PC-3 (cell line): ENCODE results near the gene DLX5. TPM values are rescaled to one million over a fixed set of nuclear protein-coding genes. Genes with fewer than 3 reads are reported as not detected.

Experiments
- ATAC-seq: fragments of 200-7000 bp; cut with Tn5 transposase; 2 replicates; pipeline ENCODE4 v1.9.1; 2020; ENCODE audit warnings: mild to moderate bottlenecking, moderate library complexity
- BruUV-seq: library from RNA; stranded (reverse); fragments of 400-500 nt; replicated peaks from 2 replicates; lab custom pipeline; 2021; lab: Mats Ljungman, UMichigan
- CTCF ChIA-PET: fragments of 300-600 bp; sonication (Branson Sonifier 250); formaldehyde crosslinking; loops from one replicate; lab custom pipeline; 2022; ENCODE audit warnings: antibody characterized with exemption; lab: Charles Lee
- POLR2A ChIA-PET: fragments of 300-600 bp; sonication (Branson Sonifier 250); formaldehyde crosslinking; loops from one replicate; lab custom pipeline; 2022; ENCODE audit warnings: antibody characterized with exemption; ENCODE audit not compliant: unreplicated experiment; lab: Charles Lee
- DNase-seq: peaks from one replicate; pipeline ENCODE4 v3.0.0-alpha.2; 2015
- H2AFZ ChIP-seq: fragments of 300-600 bp; sonication (generic); 2 replicates; pipeline ENCODE4 v1.6.0; 2016; ENCODE audit warnings: antibody characterized with exemption, low read length
- H3F3A ChIP-seq: fragments of 300-600 bp; sonication (generic); one replicate; pipeline ENCODE4 v1.6.0; 2017; ENCODE audit warnings: antibody characterized with exemption, low read length, control low read depth, mild to moderate bottlenecking; ENCODE audit not compliant: unreplicated experiment
- H3K27ac ChIP-seq: fragments of 300-600 bp; sonication (generic); 2 replicates; pipeline ENCODE4 v1.5.1; 2016; ENCODE audit warnings: mild to moderate bottlenecking, low read length
- H3K27me3 ChIP-seq: fragments of 300-600 bp; sonication (generic); 2 replicates; pipeline ENCODE4 v1.6.1; 2016; ENCODE audit warnings: low read length, mixed read lengths
- H3K36me3 ChIP-seq: fragments of 300-600 bp; sonication (generic); 2 replicates; pipeline ENCODE4 v1.6.1; 2016; ENCODE audit warnings: low read depth, mixed run types, low read length, mixed read lengths
- H3K4me1 ChIP-seq: fragments of 300-600 bp; sonication (generic); 2 replicates; pipeline ENCODE4 v1.5.1; 2016; ENCODE audit warnings: low read length; ENCODE audit not compliant: insufficient read depth
- H3K4me2 ChIP-seq: fragments of 300-600 bp; sonication (generic); 2 replicates; pipeline ENCODE4 v1.6.0; 2016; ENCODE audit warnings: low read length
- H3K4me3 ChIP-seq: fragments of 300-600 bp; sonication (generic); 2 replicates; pipeline ENCODE4 v1.5.1; 2016; ENCODE audit warnings: mild to moderate bottlenecking, low read length, mixed read lengths
- H3K79me2 ChIP-seq: fragments of 300-600 bp; sonication (generic); 2 replicates; pipeline ENCODE4 v1.6.1; 2017; ENCODE audit warnings: low read length, mixed read lengths
- H3K9ac ChIP-seq: fragments of 300-600 bp; sonication (generic); 2 replicates; pipeline ENCODE4 v1.6.0; 2016; ENCODE audit warnings: mild to moderate bottlenecking, low read length
- H3K9me2 ChIP-seq: fragments of 300-600 bp; sonication (generic); replicated peaks from 2 replicates; pipeline ENCODE4 v1.6.1; 2016; ENCODE audit warnings: mixed run types, low read length, mixed read lengths
- H3K9me3 ChIP-seq: fragments of 300-600 bp; sonication (generic); 2 replicates; pipeline ENCODE4 v1.6.1; 2016; ENCODE audit warnings: low read length, mixed read lengths
- H4K20me1 ChIP-seq: fragments of 300-600 bp; sonication (generic); 2 replicates; pipeline ENCODE4 v1.6.1; 2016; ENCODE audit warnings: low read length, mixed read lengths
- CTCF ChIP-seq: fragments of 300-600 bp; sonication (generic); conservative IDR thresholded peaks from 2 replicates; pipeline ENCODE4 v1.5.1; 2017; ENCODE audit warnings: antibody characterized with exemption, low read depth, mild to moderate bottlenecking, low read length
- EZH2 ChIP-seq: fragments of 300-600 bp; sonication (generic); IDR thresholded peaks from one replicate; pipeline ENCODE4 v1.6.1; 2017; ENCODE audit warnings: antibody characterized with exemption, mild to moderate bottlenecking, low read length; ENCODE audit not compliant: unreplicated experiment
- EZH2phosphoT487 ChIP-seq: fragments of 300-600 bp; sonication (generic); IDR thresholded peaks from 2 replicates; pipeline ENCODE4 v1.6.1; 2018; ENCODE audit warnings: mild to moderate bottlenecking, antibody characterized with exemption, low read length, borderline replicate concordance
- intact Hi-C: fragments of 100-400 bp; cut with micrococcal nuclease; formaldehyde crosslinking; loops from 2 replicates; pipeline ENCODE4 v1.9.0; 2023
- total RNA-seq: library from RNA; depleted of rRNA; stranded (reverse); fragments of >200 nt; gene quantifications from 2 replicates; pipeline ENCODE4 v1.2.3, GENCODE V29; 2014

Gene DLX5
- total RNA-seq, 1 experiment from 2014 or later: 0.15 TPM

GRCh38 chr7:97018791-97019531 is 5.7 kb downstream of the DLX5 start:
- POLR2A ChIA-PET: interaction anchor here (0.6 kb wide), 1 partner anchor 8 kb away, joined by 4 read pairs; no protein-coding TSS in a partner anchor
- intact Hi-C loops: no loop called here
- Histone ChIP-seq H3K4me2 (no peak overlapping the region), H3F3A (no peaks in the 10 kb centered on the region), H3K36me3 (no peaks in the 10 kb centered on the region), H3K9me3 (no peaks in the 10 kb centered on the region), H3K27me3 (peaks cover 20% of the 10 kb centered on the region; the same call in 1 of the 2 replicates), H4K20me1 (no peaks in the 10 kb centered on the region), H3K4me3 (no peak overlapping the region), H3K9me2 (no peaks in the 10 kb centered on the region), H3K27ac (no peak overlapping the region), H3K9ac (no peak overlapping the region), H2AFZ (no peak overlapping the region), H3K4me1 (peaks cover 6% of the 10 kb centered on the region; the same call in 1 of the 2 replicates), H3K79me2 (no peaks in the 10 kb centered on the region)
- no TSS peak for BruUV-seq
- ATAC-seq: no peak
- CTCF ChIA-PET: no interaction called here
- TF ChIP-seq EZH2phosphoT487: no peak
- TF ChIP-seq CTCF: no peak
- TF ChIP-seq EZH2: no peak
- DNase-seq: no peak

GRCh38 chr7:97018126-97018601 is 6.5 kb downstream of the DLX5 start:
- H3K4me3 ChIP-seq: no peak overlapping the region

More at GRCh38 chr7:97018126-97018601, 6.5 kb downstream of the DLX5 start:
- Histone ChIP-seq H3K27me3 (peaks cover 27% of the 10 kb centered on the region; the same call in 1 of the 2 replicates), H3K4me2 (no peak overlapping the region), H3K4me1 (peaks cover 6% of the 10 kb centered on the region; the same call in 1 of the 2 replicates), H3F3A (no peaks in the 10 kb centered on the region), H3K9me2 (no peaks in the 10 kb centered on the region), H3K79me2 (no peaks in the 10 kb centered on the region), H3K9ac (no peak overlapping the region), H4K20me1 (no peaks in the 10 kb centered on the region), H3K36me3 (no peaks in the 10 kb centered on the region), H2AFZ (no peak overlapping the region), H3K27ac (no peak overlapping the region), H3K9me3 (no peaks in the 10 kb centered on the region)
- ATAC-seq (no peak), DNase-seq (no peak)
- ChIA-PET CTCF (no interaction called here), POLR2A (no interaction called here)
- intact Hi-C loops: no loop called here
- no TSS peak for BruUV-seq
- TF ChIP-seq CTCF: no peak
- TF ChIP-seq EZH2: no peak
- no peak for TF ChIP-seq EZH2phosphoT487
